HG03432 (cell line): ENCODE measurements around the gene ATP8B4.

Experiments
- ATAC-seq: cut with Tn5 transposase; IDR thresholded peaks from one replicate; pipeline ENCODE4 v1.9.1; 2021; ENCODE audit warnings: mild to moderate bottlenecking, moderate library complexity; ENCODE audit not compliant: unreplicated experiment

ATP8B4 gene

GRCh38 chr15:49963033-49963772, 155.8 kb downstream of the ATP8B4 start:
- peak; percentile 59 for ATAC-seq

- ATAC-seq: no peak
These were observed 156.9 kb downstream of the ATP8B4 start for GRCh38 chr15:49962044-49962602.

- ATAC-seq: no peak
These were observed 165.6 kb downstream of the ATP8B4 start for GRCh38 chr15:49953421-49953820.

- ATAC-seq: no peak
These were observed 172.4 kb downstream of the ATP8B4 start for GRCh38 chr15:49946681-49947080.

GRCh38 chr15:49934487-49934886, 184.5 kb downstream of the ATP8B4 start:
- no peak for ATAC-seq

GRCh38 chr15:49927189-49927861, 191.7 kb downstream of the ATP8B4 start:
- ATAC-seq: no peak

- no peak for ATAC-seq
These were observed 192.3 kb downstream of the ATP8B4 start for GRCh38 chr15:49926740-49927139.

- no peak for ATAC-seq
These were observed 195.4 kb downstream of the ATP8B4 start for GRCh38 chr15:49923671-49924070.

- ATAC-seq: no peak
These were observed 200.0 kb downstream of the ATP8B4 start for GRCh38 chr15:49919034-49919433.

- no peak for ATAC-seq
These were observed 200.9 kb downstream of the ATP8B4 start for GRCh38 chr15:49918121-49918520.

- no peak for ATAC-seq
These were observed 202.0 kb downstream of the ATP8B4 start for GRCh38 chr15:49916998-49917397.

- no peak for ATAC-seq
These were observed 203.2 kb downstream of the ATP8B4 start for GRCh38 chr15:49915822-49916221.

- no peak for ATAC-seq
These were observed 210.1 kb downstream of the ATP8B4 start for GRCh38 chr15:49908933-49909295.

GRCh38 chr15:49908236-49908932, 210.6 kb downstream of the ATP8B4 start:
- no peak for ATAC-seq

GRCh38 chr15:49906966-49907365, 212.1 kb downstream of the ATP8B4 start:
- no peak for ATAC-seq

- ATAC-seq: no peak
These were observed 213.8 kb downstream of the ATP8B4 start for GRCh38 chr15:49905221-49905620.

- ATAC-seq: no peak
These were observed 214.7 kb downstream of the ATP8B4 start for GRCh38 chr15:49904296-49904695.

- ATAC-seq: no peak
These were observed 216.1 kb downstream of the ATP8B4 start for GRCh38 chr15:49902685-49903501.

GRCh38 chr15:49901996-49902684, 216.9 kb downstream of the ATP8B4 start:
- ATAC-seq: no peak

GRCh38 chr15:49901321-49901720, 217.7 kb downstream of the ATP8B4 start:
- ATAC-seq: no peak
